HG03354 (cell line): ENCODE data around the gene ZFYVE21.

ENCODE experiments used
- ATAC-seq: cut with Tn5 transposase; IDR thresholded peaks from one replicate; pipeline ENCODE4 v1.9.1; 2021; ENCODE audit warnings: mild to moderate bottlenecking; ENCODE audit not compliant: unreplicated experiment, poor library complexity, severe bottlenecking

ZFYVE21 gene

DNA sequence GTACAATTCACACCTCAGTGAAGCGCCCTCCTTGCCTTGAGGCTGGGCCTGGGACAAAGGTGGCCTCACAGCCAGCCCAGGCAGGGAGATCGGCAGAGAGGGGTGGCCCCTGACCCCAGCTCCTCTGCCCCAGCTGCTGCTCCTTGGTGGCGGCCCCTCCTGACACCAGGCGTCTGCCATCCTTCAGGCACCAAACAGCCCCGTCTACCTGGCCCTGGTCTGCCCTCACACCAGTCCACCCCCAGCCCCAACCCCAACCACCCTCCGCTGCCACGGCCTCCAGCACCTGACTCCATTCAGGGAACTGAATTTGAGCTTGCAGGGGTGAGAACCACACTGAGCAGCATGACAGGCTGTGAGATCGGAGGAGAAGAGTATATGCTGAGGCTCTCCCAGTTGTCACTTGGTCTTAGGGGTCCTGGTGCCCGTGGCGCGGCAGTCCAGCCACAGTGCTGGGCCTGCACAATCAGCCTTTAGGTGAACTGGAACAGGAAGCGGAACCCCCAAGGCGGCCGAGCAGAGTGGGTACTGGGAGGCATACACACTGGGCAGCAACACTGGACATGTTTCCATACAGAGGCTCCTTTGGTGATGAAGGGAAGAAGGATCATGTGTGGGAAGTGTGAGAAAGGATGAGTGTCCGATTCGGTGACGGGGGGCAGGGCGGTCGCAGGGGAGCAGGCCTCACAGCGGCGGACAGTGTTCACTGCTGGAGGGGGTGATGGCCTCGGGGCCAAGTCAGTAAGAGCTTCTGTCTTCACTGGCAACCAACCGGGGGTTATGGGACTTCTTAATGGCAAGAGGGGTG, 18.7 kb downstream of the ZFYVE21 start:
- no peak for ATAC-seq

DNA sequence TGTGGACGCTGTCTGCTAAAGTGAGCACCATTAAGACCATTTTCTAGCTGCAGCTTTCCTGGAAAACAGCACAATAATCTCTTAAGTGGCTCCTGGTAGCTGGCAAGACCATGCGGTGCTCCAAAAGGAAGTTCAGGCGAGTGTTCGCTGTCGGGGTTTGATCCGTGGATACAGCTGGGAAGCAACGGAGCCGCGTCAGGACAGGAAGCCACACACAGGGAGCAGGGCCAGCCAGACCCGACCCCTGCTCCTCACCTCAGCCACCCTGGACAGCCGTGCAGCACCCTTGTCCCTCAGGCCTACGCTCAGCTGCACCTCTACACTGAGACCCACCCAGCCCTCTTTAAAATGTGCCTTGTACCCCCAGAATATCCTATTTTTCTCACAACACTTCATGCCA, 19.4 kb downstream of the ZFYVE21 start:
- no peak for ATAC-seq

DNA sequence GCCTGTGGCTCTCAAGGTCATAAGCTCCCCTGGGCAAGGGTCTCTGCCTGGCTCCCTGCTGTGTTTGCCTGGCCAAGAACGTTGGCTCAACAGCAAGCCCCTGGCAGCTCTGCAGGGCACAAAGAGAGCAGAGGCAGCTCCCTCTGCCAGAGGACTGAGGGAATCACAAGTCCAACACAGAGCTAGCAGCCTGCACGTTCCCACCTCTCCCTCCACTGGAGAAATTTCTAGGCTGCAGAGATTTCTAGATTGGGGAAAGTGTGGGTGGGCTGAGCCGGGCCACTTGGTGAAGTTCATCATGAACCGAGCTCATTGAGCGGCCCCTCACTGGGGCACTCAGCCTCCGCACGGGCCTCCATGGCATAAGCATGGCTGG, 19.8 kb downstream of the ZFYVE21 start:
- ATAC-seq = no peak

DNA sequence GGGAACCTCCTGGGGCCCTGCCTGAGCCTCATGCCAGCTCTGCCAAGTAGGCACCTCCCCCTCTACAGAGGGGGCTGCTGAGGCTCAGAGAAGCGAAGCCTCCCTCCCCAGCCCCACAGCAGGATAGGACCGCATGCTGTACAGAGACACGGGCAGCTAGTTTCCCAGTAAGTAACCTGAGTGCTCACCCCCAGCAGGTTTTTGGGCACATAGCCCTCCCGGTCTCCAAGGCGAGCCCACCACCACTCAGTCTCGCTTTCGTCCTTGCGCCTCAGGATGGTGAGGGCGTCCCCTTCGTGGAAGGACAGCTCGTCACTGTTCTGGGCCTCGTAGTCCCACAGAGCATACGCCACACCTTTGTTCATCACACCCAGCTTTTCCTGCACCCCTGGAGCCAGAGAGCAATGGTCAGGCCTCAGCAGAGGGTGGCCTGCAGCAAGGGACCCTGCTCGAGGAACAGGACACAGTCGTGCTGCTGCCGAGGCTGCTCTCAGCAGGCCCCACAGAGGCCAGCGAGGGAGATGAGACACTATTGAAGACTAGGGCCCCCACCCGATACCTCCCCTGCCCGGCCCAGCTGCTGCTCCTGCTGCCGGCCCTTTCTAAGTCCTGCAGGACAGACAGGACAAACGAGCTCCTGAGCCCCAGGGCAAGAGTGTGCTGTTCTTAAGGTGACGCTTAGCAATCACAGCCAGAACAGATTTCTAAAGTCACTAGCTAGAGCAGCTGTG, 20.4 kb downstream of the ZFYVE21 start:
- no peak for ATAC-seq

DNA sequence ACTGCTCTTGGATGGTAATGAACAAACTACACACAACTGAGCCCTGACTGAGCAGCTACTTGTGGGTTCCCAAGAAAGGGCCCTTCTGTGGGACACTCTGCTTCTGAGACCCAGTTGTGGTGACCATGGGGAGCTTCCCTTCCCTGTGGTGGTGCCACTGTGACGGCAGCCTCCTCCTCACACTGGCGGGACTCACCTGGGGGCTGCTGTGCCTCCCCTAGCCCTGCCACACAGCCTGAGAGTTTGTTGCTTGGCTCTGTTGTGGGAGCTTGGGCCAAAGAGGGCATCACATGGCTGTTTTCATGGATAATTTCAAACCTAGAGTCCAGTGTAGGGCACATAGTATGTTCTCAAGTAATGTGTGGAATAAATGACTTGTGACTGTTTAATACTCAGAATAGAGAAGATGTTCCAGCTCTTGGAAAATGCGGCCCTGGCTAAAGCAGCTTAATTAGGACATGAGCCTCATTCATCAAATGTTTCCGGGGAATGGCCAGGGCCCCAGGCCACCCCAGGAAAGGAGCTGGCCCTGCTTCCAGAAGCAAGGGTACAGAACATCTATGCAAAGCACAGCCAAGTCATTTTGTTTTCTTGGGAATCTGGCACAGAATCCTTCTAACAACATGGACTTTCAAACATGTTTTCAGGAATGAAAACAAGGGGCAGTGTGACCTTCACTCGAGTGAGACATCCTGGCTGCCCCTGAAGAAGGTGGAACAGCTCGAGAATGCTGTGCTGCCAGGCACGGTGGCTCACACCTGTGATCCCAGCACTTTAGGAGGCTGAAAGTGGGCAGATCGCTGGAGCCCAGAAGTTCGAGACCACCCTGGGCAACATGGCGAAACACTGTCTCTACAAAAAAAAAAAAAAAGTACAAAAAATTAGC, 21.2 kb downstream of the ZFYVE21 start:
- ATAC-seq = no peak

DNA sequence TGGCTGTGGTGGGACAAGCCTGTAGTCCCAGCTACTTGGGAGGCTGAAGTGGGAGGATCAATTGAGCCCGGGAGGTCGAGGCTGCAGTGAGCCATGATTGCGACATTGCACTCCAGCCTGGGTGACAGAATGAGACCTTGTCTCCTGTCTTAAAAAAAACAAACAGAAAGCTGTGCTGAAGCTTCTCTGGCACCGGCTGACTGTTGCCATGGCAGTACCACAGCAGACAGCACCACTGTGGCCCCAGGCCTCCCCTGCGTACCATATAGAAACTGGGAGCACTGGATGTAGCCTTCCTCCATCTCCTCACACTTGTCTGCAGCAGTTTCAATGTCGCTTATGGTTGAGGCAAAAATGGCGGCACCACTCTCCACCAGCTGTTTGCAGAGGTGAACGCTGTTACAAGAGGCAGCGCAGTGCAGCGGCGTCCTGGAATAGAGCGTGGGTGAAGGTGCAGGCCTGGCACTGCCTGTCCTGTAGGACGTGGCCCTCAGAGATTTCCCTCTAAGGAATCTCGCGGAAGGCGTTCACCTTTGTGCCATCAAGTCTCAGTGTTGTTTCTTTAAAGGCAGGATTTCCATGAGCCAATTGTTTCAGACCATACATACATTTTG, 21.9 kb downstream of the ZFYVE21 start:
- no peak for ATAC-seq

DNA sequence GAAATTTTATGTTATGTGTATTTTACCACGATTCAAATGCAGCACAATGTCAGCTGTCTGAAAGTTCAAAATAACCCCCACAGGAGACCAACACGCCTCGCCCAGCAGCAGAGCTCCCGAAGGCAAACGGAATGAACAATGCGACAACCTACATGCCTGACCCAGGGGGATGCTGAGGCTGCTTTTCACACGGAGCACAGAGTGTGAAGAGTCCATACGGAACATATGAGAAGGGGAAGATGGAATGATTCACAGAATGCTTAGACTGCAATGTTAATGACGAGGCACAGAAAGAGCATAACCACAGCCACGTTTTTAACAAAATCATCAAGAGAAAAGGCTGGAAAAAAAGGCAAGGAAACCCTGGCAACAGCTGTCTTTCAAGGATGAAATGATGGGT, 22.6 kb downstream of the ZFYVE21 start:
- ATAC-seq = no peak

DNA sequence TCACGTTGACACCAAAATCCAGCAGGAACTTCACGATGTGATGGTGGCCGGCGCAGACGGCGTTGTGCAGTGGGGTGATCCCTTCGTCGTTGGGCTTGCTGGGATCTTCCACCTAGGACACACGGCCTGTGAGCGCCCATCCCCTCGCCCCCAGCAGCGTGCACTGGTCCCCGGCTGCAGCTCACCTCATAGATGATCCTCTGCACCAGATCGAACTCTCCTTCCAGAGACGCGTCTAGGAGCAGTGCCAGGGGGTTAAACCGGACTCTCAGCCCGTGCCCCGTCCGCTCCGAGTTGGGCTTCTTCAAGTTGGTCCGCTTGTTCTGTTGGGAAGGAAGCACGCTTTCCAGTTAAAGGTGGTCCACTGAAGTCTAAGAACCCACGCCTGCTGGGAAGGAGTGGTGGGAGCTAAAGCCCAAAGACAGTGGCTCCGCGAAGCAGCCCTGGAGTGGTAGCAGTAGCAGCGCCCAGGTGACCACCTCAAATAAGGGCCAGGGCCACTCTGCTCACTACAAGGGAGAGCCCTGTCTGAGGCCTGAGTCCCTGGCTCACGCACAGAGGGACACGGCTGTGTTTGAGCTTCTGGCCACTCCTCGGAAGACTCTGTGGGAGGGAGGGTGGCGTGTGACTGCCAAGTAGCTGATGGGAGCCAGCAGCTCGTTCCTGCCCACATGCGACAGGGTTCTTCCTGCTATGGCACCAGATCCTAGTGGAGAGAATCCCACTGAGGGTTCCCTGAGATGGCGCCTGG, 23.3 kb downstream of the ZFYVE21 start:
- ATAC-seq = no peak

DNA sequence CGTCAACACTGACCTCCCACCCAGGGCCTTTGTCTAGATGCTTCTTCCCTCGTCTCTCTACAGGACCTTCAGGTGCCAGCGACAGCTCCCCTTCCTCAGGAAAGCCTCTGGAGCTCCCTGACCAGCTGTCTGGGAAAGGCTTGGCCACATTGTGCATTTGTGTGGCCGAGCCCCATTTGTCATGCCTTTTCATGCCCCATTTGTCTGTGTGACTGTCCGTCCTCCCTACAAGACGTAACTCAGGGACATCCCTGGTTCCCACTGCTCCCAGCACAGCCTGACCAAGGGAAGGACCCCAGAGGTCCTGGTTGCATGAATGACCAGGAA, 23.8 kb downstream of the ZFYVE21 start:
- ATAC-seq = no peak

DNA sequence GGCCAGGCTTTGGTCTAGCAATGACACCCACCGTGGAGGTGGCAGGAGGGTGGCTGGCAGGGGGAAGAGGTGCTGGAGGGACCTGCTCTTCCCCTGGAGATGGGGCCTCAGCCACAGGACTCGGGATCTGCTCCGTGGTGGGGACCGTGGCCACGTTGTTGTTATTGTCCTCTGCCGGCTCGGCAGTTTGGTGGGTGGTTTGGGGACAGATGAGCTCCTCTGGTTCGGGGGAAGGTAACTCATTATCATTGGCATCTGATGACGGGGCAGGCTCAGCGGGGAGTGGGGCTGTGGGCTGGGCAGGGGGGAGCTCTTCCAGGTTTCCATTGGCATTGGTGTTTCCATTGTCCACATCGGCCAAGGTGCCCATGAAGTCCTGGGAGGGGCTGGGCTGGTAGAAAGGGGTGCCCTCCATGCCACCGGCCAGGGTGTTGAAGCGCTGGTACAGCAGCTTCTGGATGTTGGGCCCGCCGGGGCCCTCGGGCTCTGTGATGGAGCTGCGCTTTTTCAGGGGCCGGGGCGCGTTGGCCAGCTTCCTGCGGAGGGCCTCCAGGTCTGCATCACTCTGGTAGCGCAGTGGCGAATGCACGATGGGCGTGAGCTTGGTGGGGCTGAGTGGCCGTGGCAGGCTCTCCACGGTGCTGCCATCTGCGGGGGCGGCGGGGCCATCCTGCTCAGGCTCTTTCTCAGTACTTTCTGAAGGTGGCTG, 24.3 kb downstream of the ZFYVE21 start:
- no peak for ATAC-seq

DNA sequence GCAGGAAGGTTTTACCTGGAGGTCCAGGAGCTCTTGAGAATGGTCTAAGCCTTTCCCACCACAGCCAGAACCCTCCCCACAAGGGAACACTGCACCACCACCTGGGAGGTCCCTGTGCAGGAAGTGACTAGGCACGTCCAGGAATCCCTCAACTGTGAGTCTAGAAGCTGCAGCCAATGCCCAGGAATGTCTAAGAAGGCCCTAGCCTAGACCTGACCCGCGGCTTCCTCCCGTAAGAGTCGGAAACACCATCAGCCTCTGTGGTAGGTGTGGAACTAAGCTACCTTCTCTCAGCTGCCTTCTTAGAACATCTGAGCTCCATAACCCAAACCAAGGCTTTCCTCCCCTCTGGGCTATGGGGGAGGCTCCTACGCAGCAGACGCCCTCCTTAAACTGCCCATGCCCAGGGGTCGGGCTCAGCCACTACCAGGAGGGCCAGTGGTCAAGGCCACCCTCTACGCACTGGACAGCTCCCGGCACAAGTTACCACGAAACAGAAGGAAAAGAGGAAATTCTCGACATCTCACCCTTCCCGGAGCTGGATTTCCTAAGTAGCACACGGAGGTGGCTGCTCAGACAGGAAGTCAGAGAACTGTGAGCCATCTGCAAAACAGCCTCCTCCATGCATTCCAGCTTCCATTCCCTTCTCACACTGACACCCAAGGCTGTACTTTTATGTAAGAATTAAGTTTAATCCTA, 25.5 kb downstream of the ZFYVE21 start:
- no peak for ATAC-seq

DNA sequence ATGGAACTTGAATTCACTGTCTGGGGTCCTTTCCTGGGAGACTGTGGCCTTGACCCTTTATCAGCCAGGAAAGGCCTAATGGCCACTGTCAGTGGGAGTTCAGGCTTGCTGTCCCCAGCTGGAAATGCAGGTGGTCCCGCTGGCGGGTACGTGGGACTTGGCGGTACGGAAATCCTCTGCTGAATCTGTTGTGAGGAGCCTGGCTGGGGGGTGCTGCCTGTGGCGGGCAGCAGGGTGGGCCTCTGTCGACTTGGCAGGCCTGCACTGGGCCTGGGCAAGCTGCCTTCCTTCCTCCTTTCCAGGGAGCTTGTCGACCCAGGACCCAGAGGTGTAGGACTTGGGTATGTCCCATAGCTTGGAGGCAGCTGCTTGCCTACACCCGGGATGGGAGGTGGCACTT, 26.3 kb downstream of the ZFYVE21 start:
- no peak for ATAC-seq

DNA sequence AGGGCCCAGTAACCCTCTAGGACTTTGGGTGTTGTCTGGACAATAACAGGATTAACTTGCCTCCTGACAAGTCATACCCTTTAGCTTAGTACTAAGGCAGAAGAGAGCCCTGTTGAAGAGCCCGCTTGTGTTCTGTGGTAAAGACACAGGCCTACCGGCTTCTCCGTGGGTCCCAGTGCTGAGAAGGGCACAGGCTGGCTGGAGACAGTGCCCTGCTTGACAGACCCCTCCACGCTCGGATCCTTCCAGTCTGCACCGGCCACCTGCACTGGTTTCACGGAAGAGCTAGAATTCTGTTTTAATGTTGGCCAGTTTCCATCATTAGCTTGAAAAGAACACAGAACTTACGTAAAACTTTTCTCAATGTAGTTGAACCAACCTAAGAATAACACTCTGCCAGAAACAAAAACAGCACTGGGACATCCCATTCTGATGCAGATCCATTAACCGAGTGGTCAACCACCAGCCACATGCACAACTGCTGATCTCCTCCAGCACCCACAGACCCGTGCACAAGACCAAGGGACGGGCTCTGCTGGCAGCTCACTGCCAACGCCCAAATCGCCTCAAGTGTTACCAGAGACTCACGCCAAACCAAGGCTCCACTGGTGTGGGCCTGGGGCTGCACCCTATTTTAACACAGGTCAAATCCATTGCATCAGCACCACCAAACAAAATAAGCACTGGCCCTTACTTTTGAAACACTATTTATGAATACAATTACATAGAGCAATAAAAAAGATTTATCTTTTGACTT, 27.1 kb downstream of the ZFYVE21 start:
- ATAC-seq = no peak

DNA sequence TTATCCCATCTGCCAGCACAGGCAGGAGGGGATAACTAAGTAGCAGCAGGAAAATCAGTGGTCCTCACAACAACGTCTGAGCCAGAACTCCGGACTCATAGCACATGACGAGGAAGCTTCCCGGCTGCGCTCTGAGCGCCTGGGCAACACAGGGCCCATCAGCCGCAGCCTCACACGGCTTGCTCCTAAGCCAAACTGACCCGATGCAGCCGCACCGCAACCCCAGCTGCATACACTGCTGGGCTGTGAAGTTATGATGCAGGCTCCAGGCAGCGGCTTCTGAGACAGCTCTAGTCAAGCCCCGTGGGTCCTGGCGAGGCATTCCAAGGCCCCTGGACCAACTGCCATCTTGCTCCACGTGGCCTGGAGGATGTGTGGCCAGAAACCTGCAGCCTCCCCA, 28.1 kb downstream of the ZFYVE21 start:
- no peak for ATAC-seq

DNA sequence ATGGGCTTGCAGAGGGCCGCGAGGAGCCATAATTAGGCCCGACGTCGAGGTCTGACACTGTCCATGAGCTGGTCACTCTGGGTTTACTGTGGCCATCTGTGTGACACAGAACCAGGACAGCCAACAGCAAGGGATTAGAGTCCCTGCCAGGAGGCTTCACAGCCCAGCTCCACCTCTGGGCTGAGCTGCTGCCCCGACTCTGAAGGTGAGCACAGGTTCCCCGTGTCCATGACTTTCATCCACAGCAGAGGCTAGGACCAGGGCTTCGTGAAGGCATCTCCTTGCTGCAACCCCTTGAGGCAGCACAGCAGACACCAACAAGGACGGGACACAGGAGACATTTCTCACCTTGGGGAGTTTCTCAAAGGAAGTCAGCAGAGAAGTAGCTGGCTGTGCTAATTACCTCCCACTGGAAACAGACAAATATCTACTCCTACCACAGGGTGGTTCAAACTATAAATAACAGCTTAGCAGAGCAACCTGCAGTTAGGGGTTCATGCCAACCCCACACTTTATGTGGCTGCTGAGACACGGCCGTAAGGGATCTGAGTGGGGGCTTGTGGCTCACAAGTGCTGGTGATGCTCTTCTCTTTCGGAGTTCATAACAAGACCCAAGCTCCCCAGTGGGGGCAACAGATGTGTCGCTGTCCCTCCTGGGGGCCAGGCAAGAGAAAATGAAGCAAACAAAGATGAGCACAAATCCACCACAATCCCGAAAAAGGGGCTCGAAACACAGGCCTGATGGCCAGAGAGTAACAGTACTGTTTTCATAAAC, 29.2 kb downstream of the ZFYVE21 start:
- no peak for ATAC-seq

DNA sequence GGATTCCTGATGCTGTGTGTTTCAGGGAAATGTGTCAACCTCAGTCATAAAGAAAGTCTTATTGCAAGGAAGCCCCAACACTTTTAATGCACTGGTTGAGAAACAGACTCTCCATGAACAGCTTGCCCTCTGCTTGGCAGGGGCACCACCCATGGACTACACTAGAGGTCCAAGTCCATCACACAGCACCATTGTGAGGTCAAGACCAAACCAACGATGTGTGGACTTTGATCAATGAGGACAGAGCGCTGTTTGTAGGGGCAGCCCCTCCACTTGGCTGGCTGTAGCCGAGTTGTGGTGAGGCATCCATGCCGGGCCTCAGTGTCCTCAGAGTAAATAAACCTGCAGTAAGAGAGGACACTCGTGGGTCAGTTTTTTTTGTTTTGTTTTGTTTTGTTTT, 29.8 kb downstream of the ZFYVE21 start:
- ATAC-seq = no peak

DNA sequence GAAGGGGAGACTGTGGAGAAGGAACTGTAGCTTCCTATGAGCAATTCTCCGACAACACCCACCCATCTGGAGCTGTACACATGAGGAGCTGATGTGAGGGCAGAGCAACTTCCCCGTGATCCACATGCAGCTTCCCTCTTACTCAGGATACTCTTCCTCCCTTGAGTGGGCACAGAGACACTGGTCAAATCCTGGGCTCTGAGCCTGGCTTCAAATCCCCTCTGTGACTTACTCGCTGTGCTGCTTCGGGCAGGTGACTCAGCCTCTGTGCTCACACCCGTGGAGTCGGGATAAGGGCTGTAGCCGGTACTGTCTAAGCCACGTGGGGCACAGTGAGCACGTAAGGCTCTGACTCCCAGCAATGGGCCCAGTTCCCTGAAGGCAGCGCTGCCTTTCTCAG, 31.1 kb downstream of the ZFYVE21 start:
- no peak for ATAC-seq
